BJ (cell line): Measurements from ENCODE around the gene HDLBP. TPM values are rescaled to one million over a fixed set of nuclear protein-coding genes. Genes with fewer than 3 reads are reported as not detected.
"Not testable (repeated sequence)": the region's sequence is repeated elsewhere in the genome, so short reads cannot be mapped to it uniquely, and the experiment has no call there.

Experiments used
- CTCF ChIA-PET: fragments of 350-600 bp; formaldehyde crosslinking; extraction: SDS; loops from one replicate; lab custom pipeline; 2021; ENCODE audit warnings: antibody characterized with exemption, inconsistent platforms; lab: Yijun Ruan, JAX
- POLR2A ChIA-PET: fragments of 300-600 bp; sonication (Branson Sonifier 250); formaldehyde crosslinking; extraction: SDS; loops from one replicate; lab custom pipeline; 2021; ENCODE audit warnings: antibody characterized with exemption; lab: Charles Lee
- DNase-seq: peaks from one replicate; pipeline ENCODE4 v3.0.0-alpha.2; 2011; ENCODE audit warnings: low read depth
- H3K27me3 ChIP-seq: 2 replicates; pipeline ENCODE4 v1.6.0; 2011; ENCODE audit warnings: low read length; ENCODE audit not compliant: control insufficient read depth, insufficient read depth
- H3K36me3 ChIP-seq: 2 replicates; pipeline ENCODE4 v1.5.1; 2011; ENCODE audit warnings: low read length; ENCODE audit not compliant: control insufficient read depth, insufficient read depth
- H3K4me3 ChIP-seq: 2 replicates; pipeline ENCODE4 v1.5.1; 2011; ENCODE audit warnings: low read depth, mild to moderate bottlenecking, control low read depth, low read length
- CTCF ChIP-seq: IDR thresholded peaks from 2 replicates; pipeline ENCODE4 v1.5.1; 2011; ENCODE audit warnings: low read depth, mild to moderate bottlenecking, control low read depth, inconsistent platforms, low read length, moderate library complexity; ENCODE audit not compliant: insufficient read depth
- polyA plus RNA-seq: library from polyadenylated mRNA; depleted of rRNA; stranded (reverse); fragments of >200 nt; gene quantifications from 2 replicates; pipeline ENCODE4 v1.2.3, GENCODE V29; 2011

HDLBP gene
- polyA plus RNA-seq, 1 experiment = 948 TPM

GRCh38 chr2:241296767-241297166 lies 18.7 kb downstream of the HDLBP start:
- CTCF ChIA-PET = no interaction called here
- DNase-seq = no peak

GRCh38 chr2:241295326-241296095 lies 20.0 kb downstream of the HDLBP start:
- peaks cover 2% of the 10 kb centered on the region; the same call in 1 of the 2 replicates for H3K36me3 ChIP-seq
- CTCF ChIA-PET = no interaction called here
- POLR2A ChIA-PET = no interaction called here
- no peak overlapping the region for H3K4me3 ChIP-seq
- no peaks in the 10 kb centered on the region for H3K27me3 ChIP-seq
- DNase-seq = no peak
- TF ChIP-seq CTCF = no peak

More at GRCh38 chr2:241296767-241297166, 18.7 kb downstream of the HDLBP start:
- Histone ChIP-seq H3K4me3 (no peak overlapping the region), H3K36me3 (peaks cover 2% of the 10 kb centered on the region; the same call in 1 of the 2 replicates), H3K27me3 (no peaks in the 10 kb centered on the region)
- TF ChIP-seq CTCF = no peak
- POLR2A ChIA-PET = no interaction called here

GRCh38 chr2:241293378-241293797 lies 22.1 kb downstream of the HDLBP start:
- not testable (repeated sequence) for DNase-seq

GRCh38 chr2:241291977-241292376 lies 23.5 kb downstream of the HDLBP start:
- no peak for TF ChIP-seq CTCF
- CTCF ChIA-PET = interaction anchor here (0.6 to 0.7 kb wide), 3 partner anchors 20 to 432 kb away, joined by 3 read pairs; no protein-coding TSS in a partner anchor
- POLR2A ChIA-PET = no interaction called here

More at GRCh38 chr2:241293378-241293797, 22.1 kb downstream of the HDLBP start:
- POLR2A ChIA-PET, H3K36me3 ChIP-seq, H3K27me3 ChIP-seq, H3K4me3 ChIP-seq, CTCF ChIA-PET: not testable (repeated sequence)

GRCh38 chr2:241291153-241291552 lies 24.3 kb downstream of the HDLBP start:
- H3K4me3 ChIP-seq = no peak overlapping the region
- H3K36me3 ChIP-seq = peaks cover 3% of the 10 kb centered on the region
- POLR2A ChIA-PET = no interaction called here
- H3K27me3 ChIP-seq = no peaks in the 10 kb centered on the region
- CTCF ChIA-PET = interaction anchor here (0.8 kb wide), 1 partner anchor 34 kb away, joined by 4 read pairs; no protein-coding TSS in a partner anchor
- no peak for TF ChIP-seq CTCF
- no peak for DNase-seq

More at GRCh38 chr2:241291977-241292376, 23.5 kb downstream of the HDLBP start:
- Histone ChIP-seq H3K36me3 (peaks cover 5% of the 10 kb centered on the region), H3K4me3 (no peak overlapping the region), H3K27me3 (no peaks in the 10 kb centered on the region)
- no peak for DNase-seq
